Dendritic cell treated with granulocyte-macrophage colony-stimulating factor and Interleukin-4, amounts not matched to agents 40 ng/mL and 50 ng/mL, for 4 days (primary cell): ENCODE results near the gene TMEM63A.
"Not testable (repeated sequence)": the region's sequence is repeated elsewhere in the genome, so short reads cannot be mapped to it uniquely, and the experiment has no call there.

Source experiments
- H3K27ac Mint-ChIP-seq: one replicate; pipeline ENCODE4 v1.8.0; 2022; ENCODE audit warnings: mild to moderate bottlenecking, mixed read lengths
- H3K27me3 Mint-ChIP-seq: one replicate; pipeline ENCODE4 v1.8.0; 2022; ENCODE audit warnings: mild to moderate bottlenecking, mixed read lengths
- H3K36me3 Mint-ChIP-seq: one replicate; pipeline ENCODE4 v1.8.0; 2022; ENCODE audit warnings: low read depth, mixed read lengths
- H3K4me1 Mint-ChIP-seq: one replicate; pipeline ENCODE4 v1.8.0; 2022; ENCODE audit warnings: low read depth, mixed read lengths
- H3K4me3 Mint-ChIP-seq: one replicate; pipeline ENCODE4 v1.8.0; 2022; ENCODE audit warnings: mild to moderate bottlenecking, moderate library complexity, mixed read lengths
- H3K9me3 Mint-ChIP-seq: one replicate; pipeline ENCODE4 v1.8.0; 2022; ENCODE audit warnings: mixed read lengths
- intact Hi-C: fragments of 100-400 bp; cut with micrococcal nuclease; formaldehyde crosslinking; loops from one replicate; pipeline ENCODE4 v1.15.0; 2022

Gene TMEM63A

DNA sequence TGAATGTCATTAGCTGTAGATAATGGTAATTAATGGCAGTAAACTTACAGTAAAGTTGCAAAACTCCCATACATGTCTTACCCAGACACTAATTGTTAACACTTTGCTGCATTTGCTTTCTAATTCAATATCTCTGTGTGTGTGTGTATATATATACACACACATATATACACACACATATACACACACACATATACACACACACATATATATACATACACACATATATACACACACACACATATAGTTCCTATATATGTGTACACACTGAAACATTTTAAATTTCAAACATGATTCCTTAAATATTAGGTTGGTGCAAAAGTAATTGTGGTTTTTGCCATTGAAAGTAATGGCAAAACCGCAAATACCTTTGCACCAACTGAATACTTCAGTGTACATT, 75.9 kb downstream of the TMEM63A start:
- Mint-ChIP-seq H3K4me1 (peaks cover 26% of the 10 kb centered on the region), H3K27me3 (peaks cover 13% of the 10 kb centered on the region), H3K27ac (peak overlapping the region; percentile 69), H3K36me3 (peaks cover 10% of the 10 kb centered on the region), H3K4me3 (no peak overlapping the region), H3K9me3 (no peaks in the 10 kb centered on the region)
- intact Hi-C loops, result no loop called here

DNA sequence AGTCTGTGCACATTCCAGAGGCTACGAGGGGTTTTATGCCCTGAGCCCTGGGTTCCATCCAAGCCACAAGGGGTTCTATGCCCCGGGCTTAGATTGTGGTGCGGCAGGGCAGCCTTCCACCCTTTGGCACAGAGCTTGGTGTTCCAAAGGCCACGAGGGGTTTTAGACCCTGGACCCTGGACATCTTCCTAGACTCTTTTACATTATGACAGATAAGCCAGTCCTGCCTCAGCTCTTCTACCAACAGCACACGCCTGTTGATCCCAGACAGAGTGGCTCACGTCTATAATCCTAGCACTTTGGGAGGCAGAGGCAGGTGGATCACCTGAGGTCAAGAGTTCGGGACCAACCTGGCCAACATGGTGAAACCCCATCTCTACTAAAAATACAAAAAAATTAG, 81.0 kb downstream of the TMEM63A start:
- H3K9me3 Mint-ChIP-seq, H3K4me3 Mint-ChIP-seq, intact Hi-C loops, H3K36me3 Mint-ChIP-seq, H3K27ac Mint-ChIP-seq, H3K27me3 Mint-ChIP-seq: not testable (repeated sequence)
- H3K4me1 Mint-ChIP-seq, result peaks cover 10% of the 10 kb centered on the region

DNA sequence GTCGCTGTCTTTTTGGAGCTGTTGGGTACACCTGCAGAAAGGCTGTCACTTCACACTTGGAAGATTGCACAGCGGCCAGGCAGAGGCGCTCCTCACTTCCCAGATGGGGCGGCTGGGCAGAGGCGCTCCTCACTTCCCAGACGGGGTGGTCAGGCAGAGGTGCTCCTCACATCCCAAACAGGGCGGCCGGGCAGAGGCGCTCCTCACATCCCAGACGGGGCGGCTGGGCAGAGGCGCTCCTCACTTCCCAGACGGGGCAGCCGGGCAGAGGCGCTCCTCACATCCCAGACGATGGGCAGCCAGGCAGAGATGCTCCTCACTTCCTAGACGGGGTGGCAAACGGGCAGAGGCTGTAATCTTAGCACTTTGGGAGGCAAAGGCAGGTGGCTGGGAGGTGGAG, 86.1 kb downstream of the TMEM63A start:
- H3K4me3 Mint-ChIP-seq, H3K4me1 Mint-ChIP-seq, H3K27me3 Mint-ChIP-seq, H3K9me3 Mint-ChIP-seq, intact Hi-C loops, H3K27ac Mint-ChIP-seq: not testable (repeated sequence)
- peaks cover 35% of the 10 kb centered on the region for H3K36me3 Mint-ChIP-seq
